Spleen (tissue), 7 donors: Measurements from ENCODE around the gene TEX14.

Experiments
- CTCF ChIP-seq, 11 experiments: fragments of 200-600 bp in 7 of 11; fragments of 450-650 bp in 4 of 11; sonication (generic) in 4 of 11; IDR thresholded peaks in 8 of 11; conservative IDR thresholded peaks in 3 of 11; 1 replicate in 7 of 11; 2 replicates in 4 of 11; pipeline versions ENCODE4 v1.4.0 to v1.8.0; 2016 to 2021; ENCODE audit warnings: antibody characterized with exemption in 11 of 11, inconsistent platforms in 4 of 11, mild to moderate bottlenecking in 1 of 11
- POLR2A ChIP-seq, 3 donors: fragments of 450-650 bp; IDR thresholded peaks; one replicate each; pipeline ENCODE4 v1.5.1; 2017; ENCODE audit warnings: antibody characterized with exemption in 3 of 3, mild to moderate bottlenecking in 1 of 3
- POLR2AphosphoS5 ChIP-seq, 3 donors: sonication (generic); formaldehyde crosslinking; IDR thresholded peaks; one replicate each; pipeline ENCODE4 v1.5.1; 2017; ENCODE audit warnings: antibody characterized with exemption in 3 of 3
- donor health status: DM: no; HTN: no; CAD: no; lungs with moderate emphysema.
- donor health status: DM: no; HTN: no; CAD: no.
- donor health status: DM: no; HTN: no; CAD: no.

GRCh38 chr17:58706351-58707140, 14.7 kb upstream of the TEX14 start:
- TF ChIP-seq CTCF (IDR thresholded peaks at IDR 0.05 in 8 of 11, conservative IDR thresholded peaks at IDR 0.05 in 3 of 11) (no peak), POLR2A (IDR thresholded peaks at IDR 0.05) (no peak), POLR2AphosphoS5 (IDR thresholded peaks at IDR 0.05) (no peak)
